Measurements from ENCODE around the gene FAM163B.

Gene FAM163B

DNA sequence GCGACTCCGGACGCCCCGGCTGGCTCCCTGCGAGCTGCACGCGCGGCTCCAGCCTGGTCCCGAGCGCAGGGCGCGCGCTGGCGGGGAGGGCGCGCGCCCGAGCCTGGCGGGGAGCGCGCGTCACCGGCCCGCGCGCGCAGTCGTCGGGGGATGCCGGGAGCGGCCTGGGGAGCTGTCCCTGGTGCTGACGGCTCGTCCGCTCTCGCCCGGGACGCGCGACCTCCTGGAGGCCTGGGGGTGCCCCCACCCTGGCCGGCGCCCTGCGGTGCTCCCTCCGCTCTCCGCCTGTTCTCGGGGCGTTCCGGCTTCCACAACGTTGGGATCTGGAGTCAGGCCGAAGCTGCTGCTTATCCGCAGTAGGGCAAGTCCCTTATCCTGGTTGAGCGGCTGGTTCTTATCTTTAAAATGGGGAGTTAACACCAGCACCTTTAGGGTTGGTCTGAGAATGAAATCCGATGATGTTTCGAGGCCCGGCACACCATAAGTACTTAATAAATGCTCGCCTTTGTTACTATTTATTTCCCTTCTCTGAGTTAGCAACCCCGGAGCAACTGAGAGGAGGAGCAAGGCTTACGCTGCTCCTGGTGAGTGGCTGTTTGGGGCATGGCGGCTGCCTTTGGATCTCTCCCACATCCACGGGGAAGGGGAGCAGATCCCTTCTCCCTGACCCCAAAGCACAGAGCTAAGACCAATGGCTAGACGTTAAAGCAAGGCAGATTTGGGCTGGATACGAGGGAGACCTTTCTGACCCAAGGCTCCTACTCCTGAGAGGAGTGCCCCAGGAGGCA, at the start of gene FAM163B:
Gene FAM163B, minus strand, starts transcription at position 79 of the 788 bp plus-strand sequence. CDS start 29,166 bp downstream, outside the sequence.
- DNase-seq: peak in 1 of 2 experiments; percentile 47

DNA sequence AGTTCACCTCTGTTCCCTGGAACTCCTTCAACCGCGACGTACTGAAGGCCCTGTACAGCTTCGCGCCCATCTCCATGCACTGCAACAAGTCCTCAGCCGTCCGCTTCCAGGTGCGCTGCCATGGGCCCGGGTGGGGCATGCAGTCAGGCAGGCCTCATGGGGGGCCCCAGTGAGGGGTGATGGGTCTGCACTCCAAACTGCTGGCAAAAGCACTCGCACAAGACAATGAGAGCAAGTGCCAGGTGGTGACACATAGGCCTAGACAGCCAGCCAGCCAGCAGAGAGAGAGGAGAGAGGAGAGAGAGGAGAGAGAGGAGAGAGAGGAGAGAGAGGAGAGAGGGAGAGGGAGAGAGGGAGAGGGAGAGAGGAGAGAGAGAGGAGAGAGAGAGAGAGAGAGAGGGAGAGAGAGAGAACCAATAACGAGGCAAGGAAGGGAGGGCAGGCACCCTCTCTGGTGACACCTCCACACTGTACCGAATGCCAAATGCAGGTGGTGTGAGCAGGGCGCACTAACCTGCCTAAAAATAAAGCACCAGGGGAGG, 48.0 kb upstream of the FAM163B start:
- no peak for DNase-seq

DNA sequence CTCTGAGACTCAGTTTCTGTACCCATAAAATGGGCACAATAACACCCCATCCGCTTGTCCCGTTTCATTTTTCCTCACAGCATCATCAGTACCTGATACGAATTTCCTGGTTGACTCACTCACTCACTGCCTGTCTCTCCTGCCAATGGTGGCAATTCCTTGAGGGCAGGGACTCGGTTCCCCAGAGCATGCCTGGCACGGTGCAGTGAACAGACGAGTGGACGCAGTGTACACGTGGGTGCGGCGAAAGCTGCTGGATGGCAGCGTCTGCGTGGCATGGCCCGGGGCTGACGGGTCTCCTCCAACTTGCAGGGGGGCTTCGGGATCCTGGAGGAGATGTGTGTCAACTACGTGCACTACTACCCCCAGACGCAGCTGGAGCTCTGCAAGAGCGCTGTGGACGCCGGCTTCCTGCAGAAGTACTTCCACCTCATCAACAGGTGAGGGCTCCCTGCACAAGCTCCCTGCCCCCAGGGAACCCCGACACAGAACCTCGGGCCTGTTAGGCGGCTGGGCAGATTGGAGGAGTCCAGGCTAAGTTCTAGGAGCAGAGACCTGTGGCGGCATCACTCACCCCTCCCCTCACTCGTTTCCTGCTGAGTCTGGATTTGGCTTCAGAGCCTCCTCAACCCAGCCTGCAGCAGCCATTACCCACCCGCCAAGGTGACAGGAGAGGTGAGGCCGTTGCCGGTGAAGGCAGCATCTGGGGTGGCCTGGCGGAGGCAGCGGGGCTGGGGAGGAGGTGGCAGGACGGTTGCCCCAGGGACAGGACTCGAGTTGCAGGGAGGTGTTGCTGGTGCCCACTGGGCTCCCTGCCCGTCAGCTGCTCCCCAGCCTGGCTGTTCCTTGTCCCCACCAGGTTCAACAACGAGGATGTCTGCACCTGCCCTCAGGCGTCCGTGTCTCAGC, 47.3 kb upstream of the FAM163B start:
- DNase-seq: peak in 1 of 2 experiments; percentile 13

DNA sequence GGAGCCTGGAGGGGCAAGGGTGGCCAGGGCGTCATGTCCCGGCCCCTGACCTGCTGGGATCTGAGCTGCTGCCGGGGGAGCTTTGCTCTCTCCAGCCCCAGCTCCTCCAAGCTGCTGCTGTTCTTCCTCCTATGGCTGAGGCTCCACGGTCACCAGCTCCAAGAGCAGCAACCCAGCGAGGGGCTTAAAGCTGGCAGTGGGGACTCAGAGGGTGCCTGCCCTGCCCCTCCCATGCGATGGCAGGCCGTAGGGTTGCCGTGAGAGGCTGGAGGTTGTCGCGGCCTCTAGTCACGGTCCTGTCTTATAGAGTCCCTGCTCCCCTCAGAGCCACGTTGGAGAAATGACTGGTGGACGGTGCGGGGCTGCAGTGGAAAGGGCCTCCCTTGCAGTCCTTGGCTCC, 46.5 kb upstream of the FAM163B start:
- no peak for DNase-seq

DNA sequence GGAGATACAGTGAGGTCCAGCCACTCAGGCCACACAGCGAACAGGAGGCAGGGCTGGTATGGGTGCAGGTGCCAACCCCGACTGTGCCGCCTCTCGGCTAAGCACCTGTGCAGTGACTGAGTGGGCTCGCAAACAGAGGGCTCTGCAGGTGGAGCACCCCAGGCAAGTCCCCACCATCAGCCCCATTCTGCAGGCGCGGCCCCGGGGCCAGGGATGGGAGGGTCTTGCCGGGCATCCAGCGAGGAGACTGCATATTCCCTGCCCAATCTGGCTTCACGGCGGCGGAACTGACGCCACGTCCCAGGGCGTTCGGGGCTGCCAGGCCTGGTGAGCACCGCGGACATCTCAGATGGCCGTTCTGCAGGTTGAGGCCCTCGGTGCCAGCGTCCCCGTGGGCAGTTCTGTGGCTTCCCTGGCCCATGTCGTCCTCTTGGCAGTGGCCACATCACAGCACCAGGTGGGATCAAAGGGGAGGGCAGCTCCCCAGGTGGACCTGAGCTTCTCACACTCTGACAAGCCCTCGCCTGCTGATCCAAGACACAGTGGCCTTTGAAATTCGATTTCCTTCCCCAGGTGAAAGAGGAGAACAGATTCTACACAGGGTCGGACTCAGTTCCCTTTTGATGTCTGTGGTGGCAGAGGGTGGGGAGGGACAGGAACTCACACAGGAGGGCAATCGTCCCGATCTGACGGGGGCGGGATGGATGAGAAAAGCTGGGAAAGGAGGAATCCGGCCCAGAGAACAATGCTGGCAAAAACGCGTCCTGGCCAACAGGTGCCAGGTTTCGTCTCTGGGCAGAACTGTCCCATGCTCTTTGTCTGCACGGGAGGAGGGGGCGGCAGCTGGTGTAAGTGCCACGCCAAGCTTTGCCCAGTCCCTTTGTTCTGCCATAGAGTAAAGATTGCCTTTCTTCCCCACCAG, 45.8 kb upstream of the FAM163B start:
- DNase-seq: no peak

DNA sequence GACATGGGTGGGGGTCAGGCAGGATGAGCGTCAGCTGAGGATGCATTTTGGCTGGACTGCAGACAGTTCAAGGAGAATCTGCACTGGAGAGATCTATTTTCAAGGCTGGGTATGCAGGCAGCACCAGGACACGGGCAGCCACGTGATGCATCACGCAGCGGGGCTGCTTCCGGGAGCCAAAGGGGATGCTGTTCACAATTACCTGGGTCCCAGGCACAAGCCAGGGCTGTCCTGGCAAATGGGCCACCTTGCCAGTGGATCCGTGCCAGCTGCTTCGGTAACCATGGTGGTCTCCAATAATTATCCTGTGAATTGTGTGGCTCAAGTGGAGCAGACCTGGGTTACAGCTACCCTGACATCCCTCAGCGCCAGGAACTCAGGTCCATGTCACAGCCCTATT, 44.4 kb upstream of the FAM163B start:
- DNase-seq: no peak

DNA sequence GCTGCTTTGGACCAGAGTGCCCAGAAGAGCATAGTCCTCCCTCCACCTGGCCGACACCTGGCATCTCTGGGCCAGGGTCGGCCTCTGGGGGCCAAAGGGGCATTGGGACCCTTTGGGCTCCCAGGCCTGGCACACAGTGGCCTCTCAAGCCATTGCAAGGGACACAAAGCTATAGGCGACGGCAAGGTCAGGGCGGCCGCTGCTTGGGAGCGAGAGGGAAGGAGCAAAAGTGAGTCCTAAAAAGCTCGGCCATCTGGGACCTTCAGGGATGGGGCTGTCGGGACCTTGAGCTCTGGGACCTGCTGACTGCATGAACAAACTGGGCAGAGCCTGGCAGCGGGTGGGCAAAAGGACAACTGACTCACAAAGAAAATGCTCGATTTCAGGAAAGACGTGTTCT, 40.8 kb upstream of the FAM163B start:
- DNase-seq: no peak

DNA sequence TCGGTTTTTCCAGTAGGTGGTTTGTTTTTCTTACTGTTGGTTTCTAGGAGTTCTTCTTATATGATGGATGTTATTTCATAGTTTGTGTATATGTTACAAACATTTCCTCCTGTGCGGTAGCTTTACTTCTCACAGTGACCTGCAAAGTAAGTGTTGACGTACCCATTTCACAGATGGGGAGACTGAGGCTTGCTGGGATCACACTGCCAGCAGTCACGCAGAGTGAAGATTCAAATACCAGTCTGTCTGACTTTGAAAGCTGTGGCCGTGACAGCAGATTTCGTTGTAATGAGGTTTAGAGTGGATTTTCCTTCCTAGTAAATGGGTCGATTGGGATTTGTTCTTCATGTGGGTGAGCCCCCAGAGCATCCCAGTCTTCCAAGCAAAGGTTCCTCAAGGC, 40.0 kb upstream of the FAM163B start:
- DNase-seq: no peak

DNA sequence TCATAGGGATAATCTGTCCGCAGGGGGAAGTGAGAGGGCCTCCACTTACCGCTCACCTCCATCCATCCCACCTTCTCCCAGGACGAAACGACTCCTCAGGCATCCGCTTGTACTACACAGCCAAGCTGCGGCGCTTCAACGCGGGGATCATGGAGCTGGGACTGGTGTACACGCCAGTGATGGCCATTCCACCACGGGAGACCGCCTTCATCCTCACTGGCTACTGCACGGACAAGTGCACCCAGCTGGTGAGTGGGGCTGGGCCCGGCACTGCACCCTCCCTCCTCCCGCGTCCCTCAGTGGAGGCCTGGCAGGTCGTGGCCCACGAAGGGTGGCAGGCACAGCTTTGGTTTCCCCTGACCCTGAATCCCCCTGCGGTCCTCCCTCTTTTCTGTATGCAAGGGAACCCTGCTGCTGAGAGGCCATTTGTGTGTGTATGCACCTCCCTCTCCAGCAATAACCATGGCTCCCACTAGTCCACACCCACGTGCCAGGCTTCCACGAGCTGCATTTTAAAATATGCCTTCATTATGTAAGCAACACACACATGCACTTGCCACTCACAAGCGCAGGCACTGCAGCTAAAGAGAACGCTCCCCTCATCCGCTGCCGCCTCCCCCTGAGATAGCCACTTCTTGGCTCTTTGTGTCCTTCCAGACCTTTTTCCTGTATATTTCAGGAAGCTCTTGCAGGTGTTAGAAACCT, 38.7 kb upstream of the FAM163B start:
- no peak for DNase-seq

DNA sequence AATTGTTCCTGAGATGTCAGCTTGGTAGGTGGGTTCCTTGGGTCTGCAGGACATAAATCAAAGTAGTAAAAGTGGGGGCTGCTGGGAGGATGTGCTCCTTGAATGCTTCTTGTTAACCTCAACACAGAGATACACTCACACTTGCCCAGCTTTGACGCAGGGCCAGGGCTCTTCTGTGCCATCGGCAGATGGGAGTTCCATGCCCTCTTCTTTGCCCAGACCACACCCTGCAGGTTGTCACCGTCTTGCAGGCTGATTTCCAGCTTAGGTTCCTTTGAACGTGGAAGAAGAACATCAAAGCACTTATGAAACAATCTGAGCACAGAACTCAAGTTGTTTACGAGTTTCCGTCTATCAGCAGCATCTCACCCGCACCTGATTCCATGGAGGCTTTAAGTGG, 38.0 kb upstream of the FAM163B start:
- no peak for DNase-seq

DNA sequence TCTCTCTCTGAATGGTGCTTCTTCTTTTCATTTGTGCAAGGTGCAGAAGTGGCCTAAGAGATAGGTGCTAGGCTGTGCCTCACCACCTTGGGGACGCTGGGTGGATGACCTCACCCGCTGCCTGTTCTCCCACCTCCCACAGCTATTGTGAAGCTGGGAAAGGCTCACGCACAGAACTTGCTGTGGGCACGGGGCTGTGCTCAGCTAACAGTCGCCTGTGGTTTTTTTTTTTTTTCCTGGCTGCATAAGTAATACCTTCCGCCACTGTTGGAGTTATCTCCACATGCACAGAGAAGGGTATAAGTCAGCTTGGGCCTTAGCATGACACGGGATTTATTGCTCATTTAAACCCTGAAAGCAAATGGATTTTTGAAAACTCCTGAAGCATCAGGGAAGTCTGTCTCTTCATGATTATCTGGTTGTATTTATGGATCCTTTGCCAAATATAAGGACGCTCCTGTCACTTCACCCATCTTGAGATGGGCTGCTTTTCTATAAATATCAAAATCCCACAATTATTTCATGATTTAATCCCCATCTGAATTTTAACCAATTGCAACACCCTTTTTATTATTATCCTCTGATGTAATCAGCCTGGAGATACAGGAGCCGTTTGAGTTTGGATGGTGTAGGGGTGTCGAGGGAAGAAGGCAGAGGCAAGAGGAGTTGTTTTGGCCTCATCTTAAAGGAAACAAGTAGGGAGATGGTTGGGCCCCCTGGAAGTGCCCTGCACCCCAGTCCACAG, 36.0 kb upstream of the FAM163B start:
- peak in 1 of 2 experiments; percentile 3 for DNase-seq

DNA sequence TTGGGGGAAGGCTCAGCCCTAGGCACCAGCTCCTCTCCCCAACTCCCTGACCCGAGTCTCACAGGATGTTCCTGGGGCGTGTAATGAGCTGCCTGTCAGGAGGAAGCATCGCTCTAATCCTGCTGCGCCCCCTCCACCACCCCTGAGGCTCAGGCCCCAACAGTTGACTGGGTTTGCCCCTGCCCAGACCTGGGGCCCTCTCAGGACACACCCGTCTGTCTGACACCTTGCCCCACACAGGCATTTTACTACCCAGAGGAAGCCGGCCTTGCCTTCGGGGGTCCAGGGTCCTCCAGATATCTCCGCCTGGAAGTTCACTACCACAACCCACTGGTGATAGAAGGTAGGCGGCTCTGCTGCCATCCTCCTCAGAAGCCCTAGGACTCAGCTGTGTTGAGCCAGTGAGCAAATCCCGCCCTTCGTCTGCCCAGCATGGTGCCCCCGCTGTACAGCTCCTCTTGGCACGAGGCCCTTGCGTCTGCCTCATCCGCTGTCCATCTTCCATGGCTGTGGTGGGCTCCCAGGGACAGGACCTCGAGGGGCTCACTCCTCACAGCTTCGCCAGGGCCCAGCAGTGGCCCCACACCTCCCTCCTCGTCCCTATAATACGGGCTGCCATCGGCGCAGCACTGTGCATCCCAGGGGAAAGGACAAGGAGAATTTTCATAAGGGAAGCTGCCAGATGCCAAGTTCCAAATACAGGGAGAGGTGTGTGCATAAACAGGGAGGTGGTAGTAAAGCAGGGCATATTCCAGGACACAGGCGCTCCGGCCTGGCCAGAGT, 35.0 kb upstream of the FAM163B start:
- no peak for DNase-seq

DNA sequence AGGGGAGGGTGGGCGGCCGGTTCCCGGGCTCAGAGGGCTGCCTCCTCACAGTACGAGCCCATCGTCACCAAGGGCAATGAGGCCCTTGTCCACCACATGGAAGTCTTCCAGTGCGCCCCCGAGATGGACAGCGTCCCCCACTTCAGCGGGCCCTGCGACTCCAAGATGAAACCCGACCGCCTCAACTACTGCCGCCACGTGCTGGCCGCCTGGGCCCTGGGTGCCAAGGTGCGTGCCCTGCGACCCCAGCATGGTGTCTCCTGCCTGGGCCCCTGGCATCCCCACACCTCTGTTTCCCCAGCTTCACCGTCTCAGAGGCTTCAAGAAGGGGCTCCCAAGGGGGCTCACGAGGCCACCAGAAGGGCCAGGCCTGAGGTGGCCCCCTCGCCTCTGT, 34.2 kb upstream of the FAM163B start:
- no peak for DNase-seq

DNA sequence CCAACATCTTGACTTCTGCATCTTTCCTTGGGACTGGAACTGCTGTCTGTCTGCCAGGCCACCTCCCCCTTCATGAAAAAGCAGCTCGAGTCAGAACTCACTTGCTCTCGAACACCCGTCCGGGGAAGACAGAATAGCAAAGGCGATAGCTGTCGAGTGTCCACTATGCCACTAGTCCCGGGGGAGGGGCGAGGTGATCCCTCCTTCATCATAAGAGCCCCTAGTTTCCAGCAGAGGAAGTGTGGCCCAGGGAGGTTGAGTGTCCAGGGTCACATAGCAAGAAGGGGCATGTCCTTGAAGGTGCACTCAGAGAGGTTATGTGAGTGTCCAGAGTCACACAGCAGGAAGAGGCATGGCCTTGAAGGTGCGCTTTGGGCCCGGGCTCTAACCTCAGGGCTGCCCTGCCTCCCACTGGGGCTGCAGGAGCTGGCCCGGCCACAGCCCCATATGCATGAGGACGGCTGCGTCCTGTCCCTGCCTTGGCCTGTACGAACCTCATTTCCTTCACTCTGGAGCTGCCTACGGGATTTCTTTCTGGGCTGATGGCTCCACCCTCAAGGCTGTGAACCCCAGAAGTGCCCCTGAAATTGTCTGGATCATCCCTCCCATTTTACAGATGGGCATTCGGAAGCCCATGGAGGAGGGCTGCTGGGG, 33.6 kb upstream of the FAM163B start:
- DNase-seq: no peak

DNA sequence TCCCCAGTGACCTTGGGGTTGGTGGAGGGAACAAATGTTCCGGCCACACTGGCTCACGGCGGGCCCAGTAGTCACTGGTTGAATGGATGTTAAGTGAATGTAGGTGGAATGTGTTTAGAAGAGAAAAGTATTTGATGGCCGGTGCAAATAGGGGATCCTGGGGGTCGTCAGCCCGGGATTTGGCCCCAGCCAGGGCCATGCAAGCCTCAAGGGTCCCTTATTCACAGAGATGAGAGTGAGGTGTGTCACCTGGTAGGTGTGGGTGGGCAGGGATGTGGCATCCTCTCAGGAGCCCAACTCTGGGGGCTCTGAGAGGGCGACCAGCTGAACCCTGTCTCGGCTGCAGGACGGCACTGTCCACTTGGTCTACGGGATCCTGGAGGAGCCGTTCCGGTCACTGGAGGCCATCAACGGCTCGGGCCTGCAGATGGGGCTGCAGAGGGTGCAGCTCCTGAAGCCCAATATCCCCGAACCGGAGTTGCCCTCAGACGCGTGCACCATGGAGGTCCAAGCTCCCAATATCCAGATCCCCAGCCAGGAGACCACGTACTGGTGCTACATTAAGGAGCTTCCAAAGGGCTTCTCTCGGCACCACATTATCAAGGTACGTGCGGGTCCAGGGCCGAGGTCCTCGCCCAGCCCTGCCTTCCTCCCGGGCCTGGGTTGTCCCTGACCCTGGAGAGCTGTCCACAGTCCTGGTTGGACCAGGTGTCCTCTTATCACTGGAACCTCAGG, 32.8 kb upstream of the FAM163B start:
- no peak for DNase-seq

DNA sequence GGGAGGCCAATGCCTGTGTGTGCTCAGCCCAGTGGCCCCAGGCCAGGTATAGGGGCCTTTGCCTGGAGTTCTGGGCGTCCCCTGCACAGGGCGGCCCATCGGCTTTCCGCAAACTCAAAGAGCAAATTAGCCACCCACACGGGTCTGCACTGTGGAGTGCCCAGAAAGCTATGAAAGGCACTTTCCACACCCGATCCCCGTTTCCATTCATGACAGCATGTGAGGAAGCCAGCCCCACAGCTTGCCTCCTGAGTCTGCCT, 32.1 kb upstream of the FAM163B start:
- DNase-seq: no peak

DNA sequence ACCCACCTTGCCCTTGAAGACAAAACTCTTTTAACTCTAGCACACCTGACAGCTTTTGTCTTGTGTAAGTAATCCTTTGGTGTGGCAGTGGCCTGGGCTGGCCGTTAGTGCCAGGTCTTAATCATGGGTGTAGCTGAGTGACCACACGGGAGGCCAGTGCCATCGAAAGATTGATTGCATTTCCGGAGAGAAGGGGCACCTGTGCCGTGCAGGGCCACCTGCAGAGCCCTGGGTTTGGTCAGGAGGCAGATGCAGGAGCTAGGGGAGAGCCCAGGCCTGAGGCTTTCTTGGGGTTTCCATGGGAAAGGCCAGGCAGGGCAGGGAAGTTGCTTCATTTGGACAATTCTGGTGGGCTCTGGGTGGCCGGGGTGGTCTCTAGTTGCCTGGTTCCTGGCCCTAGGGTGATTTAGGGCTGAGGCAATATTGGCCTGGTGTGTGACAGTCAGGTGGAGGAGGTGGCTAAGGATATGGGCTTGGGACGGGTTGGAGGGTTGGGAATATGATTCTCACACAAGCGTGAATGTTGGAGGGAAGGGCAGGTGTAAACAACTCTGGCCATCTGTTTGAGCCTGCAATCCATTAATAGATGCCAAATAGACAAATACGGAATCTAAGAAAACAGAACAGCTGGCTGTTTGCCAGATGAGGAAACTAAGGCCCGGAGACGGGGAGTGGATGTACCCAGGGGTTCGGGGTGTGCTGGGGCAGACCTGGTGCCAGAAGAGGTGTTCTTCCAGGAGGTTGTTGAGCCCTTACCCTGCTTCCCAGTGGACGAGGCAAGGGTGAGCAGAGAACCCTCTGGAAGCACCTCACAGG, 31.6 kb upstream of the FAM163B start:
- no peak for DNase-seq

DNA sequence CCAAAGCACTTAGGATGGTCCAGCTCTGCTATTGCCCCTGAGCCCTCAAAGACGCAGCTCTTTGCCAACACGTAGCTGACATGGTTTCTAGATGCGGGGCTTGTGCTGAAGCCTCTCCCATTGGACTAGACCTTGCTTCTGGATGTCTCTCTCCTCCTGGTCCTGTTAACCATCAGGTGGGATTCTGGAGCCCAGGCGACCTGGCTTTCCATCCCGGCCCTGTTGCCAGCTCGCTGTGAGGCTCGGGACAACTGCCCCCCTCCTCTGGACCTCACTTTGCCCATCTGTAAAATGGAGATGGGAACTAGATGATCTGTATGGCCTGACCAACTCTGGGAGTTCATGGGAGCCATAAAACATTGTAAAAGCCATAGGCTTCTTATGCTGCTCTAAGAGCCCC, 31.0 kb upstream of the FAM163B start:
- DNase-seq: no peak

All from NCI-H526 (cell line).